Tibial nerve (tissue), 4 donors: ENCODE data around the gene BTBD10. TPM values are rescaled to one million over a fixed set of nuclear protein-coding genes. Genes with fewer than 3 reads are reported as not detected.

Experiments
- DNase-seq, 2 donors: peaks; one replicate each; pipeline ENCODE4 v3.0.0-alpha.2; 2019; ENCODE audit warnings: low spot score in 2 of 2
- H3K27ac ChIP-seq, 4 donors: fragments of 200-600 bp; sonication (generic) in 3 of 4; one replicate each; pipeline ENCODE4 v1.5.1; 2017 to 2019; ENCODE audit warnings: mild to moderate bottlenecking in 1 of 4
- H3K27me3 ChIP-seq, 2 donors: fragments of 200-600 bp; sonication (generic) in 1 of 2; one replicate each; pipeline versions ENCODE4 v1.5.1 to v1.6.0; 2017 to 2019
- H3K36me3 ChIP-seq, 3 donors: fragments of 200-600 bp; sonication (generic); one replicate each; pipeline ENCODE4 v1.5.1; 2018 to 2019
- H3K4me1 ChIP-seq, 4 donors: fragments of 200-600 bp; sonication (generic) in 3 of 4; one replicate each; pipeline ENCODE4 v1.5.1; 2017 to 2019
- H3K4me3 ChIP-seq, 4 donors: fragments of 200-600 bp; sonication (generic) in 3 of 4; one replicate each; pipeline ENCODE4 v1.5.1; 2017 to 2019; ENCODE audit warnings: mild to moderate bottlenecking in 1 of 4, moderate library complexity in 1 of 4
- H3K9me3 ChIP-seq, 4 donors: fragments of 200-600 bp; sonication (generic) in 3 of 4; one replicate each; pipeline ENCODE4 v1.5.1; 2017 to 2019
- EP300 ChIP-seq, 2 donors: sonication (generic); formaldehyde crosslinking; IDR thresholded peaks; one replicate each; pipeline ENCODE4 v1.6.1; 2017; ENCODE audit warnings: antibody characterized with exemption in 2 of 2, mild to moderate bottlenecking in 1 of 2
- POLR2A ChIP-seq, 2 donors: fragments of 450-650 bp; IDR thresholded peaks; one replicate each; pipeline ENCODE4 v1.6.1; 2017; ENCODE audit warnings: antibody characterized with exemption in 2 of 2, mild to moderate bottlenecking in 2 of 2, moderate library complexity in 2 of 2
- WGBS, 2 donors: methylation state at CpG; one replicate each; pipeline ENCODE4 v1.1.5; 2018; 5-methylcytosine and 5-hydroxymethylcytosine counted together
- total RNA-seq, 4 donors: library from RNA; depleted of rRNA; stranded (reverse); fragments of >200 nt; gene quantifications; one replicate each; pipeline ENCODE4 v1.1.0, GENCODE V29; 2016
- TF ChIP-seq, protein P1 (sequence below), 5 experiments: fragments of 200-600 bp in 3 of 5; fragments of 450-650 bp in 2 of 5; sonication (generic) in 3 of 5; IDR thresholded peaks; one replicate each; pipeline ENCODE4 v1.5.1; 2016 to 2019; ENCODE audit warnings: antibody characterized with exemption in 5 of 5, mild to moderate bottlenecking in 3 of 5, moderate library complexity in 2 of 5

BTBD10 gene
- total RNA-seq: 10 to 100 TPM; 29.8 to 37.0 (median 33.7) TPM

DNA sequence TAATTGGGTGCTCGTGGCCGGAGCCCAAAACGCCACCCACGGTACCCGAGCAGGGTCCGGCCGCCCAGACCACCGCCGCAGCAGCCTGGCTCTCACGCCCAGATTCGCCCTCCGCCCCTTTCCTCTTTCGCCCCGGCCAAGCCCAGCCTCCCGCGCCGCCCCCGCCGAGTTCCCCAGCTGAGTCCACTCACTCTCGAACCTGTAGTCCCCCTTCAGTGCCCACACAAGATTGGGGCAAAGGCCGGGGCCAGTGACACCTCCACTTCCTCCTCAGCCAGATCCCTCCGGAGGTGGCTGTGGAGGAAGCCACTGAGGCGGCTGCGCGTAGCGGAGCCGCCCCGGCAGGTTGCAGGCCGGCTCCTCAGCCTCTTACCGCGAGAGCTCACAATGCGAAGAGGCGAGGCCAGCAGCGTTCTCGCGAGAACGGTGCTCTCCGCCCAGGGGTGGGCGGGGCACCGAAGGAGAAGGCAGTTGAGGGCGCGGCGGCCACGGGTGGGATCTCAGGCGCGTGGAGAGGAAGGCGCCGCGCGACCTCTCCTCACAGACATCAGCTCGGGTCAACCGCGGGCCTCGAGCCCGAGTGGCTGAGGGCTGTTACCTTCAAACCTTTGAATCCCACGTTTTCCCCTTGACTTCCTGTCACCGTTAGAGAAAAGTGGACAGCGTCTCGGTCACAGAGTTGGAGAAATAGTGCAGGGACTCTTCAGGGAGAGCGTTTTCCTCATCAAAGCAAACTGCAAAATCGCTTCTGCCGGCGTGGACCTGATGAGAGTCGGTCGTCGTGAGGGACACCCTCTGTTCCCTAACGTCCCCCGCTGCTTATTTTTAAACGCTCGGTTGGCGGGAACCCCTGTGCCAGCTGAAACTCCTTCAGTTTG, at the start of gene BTBD10:
BTBD10 (minus strand) TSS at position 322 of the 878 bp plus-strand sequence. CDS start 18,098 bp downstream, outside the sequence.
- Histone ChIP-seq H3K27ac (peak within 1 kb of the TSS; percentile 47 to 92 (median 82)), H3K4me1 (peaks cover 0 to 33% (median 11%) of the 10 kb centered on the region in 4 donors), H3K9me3 (no peaks in the 10 kb centered on the region), H3K27me3 (no peaks in the 10 kb centered on the region), H3K36me3 (no peaks in the 10 kb centered on the region), H3K4me3 (peak within 1 kb of the TSS; percentile 60 to 88 (median 74))
- DNase-seq: peak; percentile 84 to 89
- WGBS, 2 donors: 0 to 1% methylated on average over 43 to 71 of the region's 71 CpGs
- TF ChIP-seq POLR2A (IDR thresholded peaks at IDR 0.05): peak; percentile 47 to 85
- TF ChIP-seq, protein P1, sequence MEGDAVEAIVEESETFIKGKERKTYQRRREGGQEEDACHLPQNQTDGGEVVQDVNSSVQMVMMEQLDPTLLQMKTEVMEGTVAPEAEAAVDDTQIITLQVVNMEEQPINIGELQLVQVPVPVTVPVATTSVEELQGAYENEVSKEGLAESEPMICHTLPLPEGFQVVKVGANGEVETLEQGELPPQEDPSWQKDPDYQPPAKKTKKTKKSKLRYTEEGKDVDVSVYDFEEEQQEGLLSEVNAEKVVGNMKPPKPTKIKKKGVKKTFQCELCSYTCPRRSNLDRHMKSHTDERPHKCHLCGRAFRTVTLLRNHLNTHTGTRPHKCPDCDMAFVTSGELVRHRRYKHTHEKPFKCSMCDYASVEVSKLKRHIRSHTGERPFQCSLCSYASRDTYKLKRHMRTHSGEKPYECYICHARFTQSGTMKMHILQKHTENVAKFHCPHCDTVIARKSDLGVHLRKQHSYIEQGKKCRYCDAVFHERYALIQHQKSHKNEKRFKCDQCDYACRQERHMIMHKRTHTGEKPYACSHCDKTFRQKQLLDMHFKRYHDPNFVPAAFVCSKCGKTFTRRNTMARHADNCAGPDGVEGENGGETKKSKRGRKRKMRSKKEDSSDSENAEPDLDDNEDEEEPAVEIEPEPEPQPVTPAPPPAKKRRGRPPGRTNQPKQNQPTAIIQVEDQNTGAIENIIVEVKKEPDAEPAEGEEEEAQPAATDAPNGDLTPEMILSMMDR (IDR thresholded peaks at IDR 0.05): peak in 2 of 5 experiments; percentile 34 to 44
- TF ChIP-seq EP300 (IDR thresholded peaks at IDR 0.05): peak in 1 of 2 donors; percentile 91

DNA sequence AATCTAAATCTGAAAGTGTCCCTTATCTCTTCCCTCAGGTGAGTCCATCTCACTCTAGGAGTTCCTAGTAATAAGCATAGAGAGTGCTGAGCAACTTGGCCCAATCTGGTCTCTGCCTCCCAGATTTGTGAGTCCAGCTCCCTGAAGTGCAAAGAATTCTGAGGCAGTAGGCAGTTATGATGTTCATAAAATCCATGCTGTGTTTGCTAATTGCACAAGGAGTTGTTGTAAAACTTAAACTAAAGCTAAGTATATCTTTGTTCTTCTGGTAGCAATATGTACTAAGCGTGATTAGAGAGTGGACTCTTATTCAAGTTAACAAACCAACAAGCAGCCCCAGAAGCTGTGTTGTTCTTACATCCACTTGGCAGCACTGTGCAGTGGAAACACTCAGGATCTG, 40.4 kb upstream of the BTBD10 start:
- WGBS, 2 donors: 42 to 82% methylated on average over 1 of the region's 1 CpG
- Histone ChIP-seq H3K4me3 (no peak overlapping the region), H3K4me1 (no peaks in the 10 kb centered on the region), H3K36me3 (no peaks in the 10 kb centered on the region), H3K27ac (no peak overlapping the region), H3K9me3 (no peaks in the 10 kb centered on the region), H3K27me3 (no peaks in the 10 kb centered on the region)
- TF ChIP-seq EP300 (IDR thresholded peaks at IDR 0.05) (no peak), POLR2A (IDR thresholded peaks at IDR 0.05) (no peak)
- TF ChIP-seq, protein P1 (IDR thresholded peaks at IDR 0.05): no peak
- no peak for DNase-seq

DNA sequence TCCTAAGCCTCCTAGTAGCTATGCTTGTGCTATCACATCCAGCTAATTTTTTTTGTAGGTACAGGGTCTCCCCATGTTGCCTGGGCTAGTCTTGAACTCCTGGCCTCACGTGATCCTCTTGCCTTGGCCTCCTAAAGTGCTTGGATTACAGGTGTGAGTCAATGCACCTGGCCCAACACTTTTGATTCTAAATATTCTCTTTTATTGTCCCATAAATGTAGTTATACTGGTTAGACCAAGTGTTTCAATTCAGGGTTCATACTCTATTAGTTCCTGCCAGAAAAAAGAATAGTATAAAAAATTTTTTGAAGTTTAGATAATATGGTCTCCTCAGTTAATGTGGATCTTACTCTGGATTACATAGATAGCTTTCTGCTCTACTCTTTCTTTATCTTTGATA, 39.5 kb upstream of the BTBD10 start:
- Histone ChIP-seq H3K4me3 (no peak overlapping the region), H3K4me1 (no peaks in the 10 kb centered on the region), H3K36me3 (no peaks in the 10 kb centered on the region), H3K27me3 (no peaks in the 10 kb centered on the region), H3K27ac (no peak overlapping the region), H3K9me3 (no peaks in the 10 kb centered on the region)
- TF ChIP-seq EP300 (IDR thresholded peaks at IDR 0.05): no peak
- TF ChIP-seq POLR2A (IDR thresholded peaks at IDR 0.05): no peak
- TF ChIP-seq, protein P1 (IDR thresholded peaks at IDR 0.05): no peak
- WGBS, 2 donors: 68 to 81% methylated on average over 1 of the region's 1 CpG
- no peak for DNase-seq

DNA sequence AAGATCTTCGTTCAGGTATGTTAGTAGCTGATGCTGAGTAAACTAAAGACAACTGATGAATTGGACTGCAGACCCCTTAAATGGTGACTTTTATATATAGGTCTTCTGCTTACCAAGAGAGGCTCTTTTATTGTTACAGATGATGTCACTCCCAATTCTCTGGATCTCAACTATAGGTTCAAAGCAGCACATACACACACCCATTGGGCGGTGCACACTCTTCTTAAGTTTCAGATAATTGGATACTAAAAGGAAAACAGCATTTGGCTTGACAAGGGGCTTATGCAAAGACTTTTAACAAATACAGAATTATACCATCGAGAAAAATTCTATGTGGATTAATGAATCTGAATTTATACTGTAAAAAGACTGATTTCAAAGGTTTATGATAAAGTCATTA, 32.9 kb upstream of the BTBD10 start, which contains the start of gene PTH:
PTH (minus strand) TSS at position 69 of the 400 bp plus-strand sequence. CDS start 3,142 bp downstream, outside the sequence.
- 86 to 88% methylated on average over 3 of the region's 3 CpGs for WGBS, 2 donors
- TF ChIP-seq, protein P1 (IDR thresholded peaks at IDR 0.05): no peak
- TF ChIP-seq EP300 (IDR thresholded peaks at IDR 0.05) (no peak), POLR2A (IDR thresholded peaks at IDR 0.05) (no peak)
- H3K27ac ChIP-seq: no peak within 1 kb of the TSS
- H3K4me3 ChIP-seq: no peak within 1 kb of the TSS
- no peaks in the 10 kb centered on the region for H3K9me3 ChIP-seq
- H3K27me3 ChIP-seq: no peaks in the 10 kb centered on the region
- H3K36me3 ChIP-seq: no peaks in the 10 kb centered on the region
- H3K4me1 ChIP-seq: no peaks in the 10 kb centered on the region
- DNase-seq: no peak

DNA sequence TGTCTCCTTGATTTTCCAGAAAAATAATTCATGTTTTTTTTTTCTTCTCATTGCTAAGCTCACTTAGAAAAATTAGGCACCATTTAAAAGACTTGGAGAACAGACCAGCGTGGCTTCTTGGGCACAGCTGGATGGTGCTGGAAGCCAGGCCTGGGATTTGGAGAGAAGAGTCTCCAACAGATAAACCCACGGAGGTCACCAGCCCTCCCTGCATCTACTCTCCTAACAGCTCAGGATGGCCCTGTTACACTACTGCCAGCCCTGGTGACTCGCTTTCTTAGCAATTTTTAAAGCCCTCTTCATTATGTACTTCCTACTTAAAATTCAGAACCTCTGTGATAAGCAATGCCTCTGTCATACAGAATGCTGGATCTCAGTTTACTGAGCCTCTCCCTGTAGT, 31.0 kb upstream of the BTBD10 start:
- TF ChIP-seq, protein P1 (IDR thresholded peaks at IDR 0.05): no peak
- TF ChIP-seq EP300 (IDR thresholded peaks at IDR 0.05): no peak
- H3K4me1 ChIP-seq: no peaks in the 10 kb centered on the region

More for the DNA sequence above, 31.0 kb upstream of the BTBD10 start:
- 49 to 66% methylated on average over 3 of the region's 3 CpGs for WGBS, 2 donors
- Histone ChIP-seq H3K4me3 (no peak overlapping the region), H3K27ac (no peak overlapping the region), H3K27me3 (no peaks in the 10 kb centered on the region), H3K36me3 (no peaks in the 10 kb centered on the region), H3K9me3 (no peaks in the 10 kb centered on the region)
- no peak for DNase-seq
